ENCODE measurements around the gene CRCP. TPM values are rescaled to one million over a fixed set of nuclear protein-coding genes. Genes with fewer than 3 reads are reported as not detected.
"Not testable (repeated sequence)": the region's sequence is repeated elsewhere in the genome, so short reads cannot be mapped to it uniquely, and the experiment has no call there.

CRCP gene
- total RNA-seq, 2 donors from 2014 or later, result 35.2 to 40.3 TPM

GRCh38 chr7:66123175-66123528, 8.5 kb downstream of the CRCP start:
- ATAC-seq (no peak), DNase-seq (no peak)
- no peak overlapping the region for H3K27ac Mint-ChIP-seq
- peaks cover 33% of the 10 kb centered on the region for H3K4me1 Mint-ChIP-seq
- H3K9me3 ChIP-seq (ENCODE audit: control insufficient read depth, low read length, poor library complexity, severe bottlenecking), result no peaks in the 10 kb centered on the region
- no peaks in the 10 kb centered on the region for H3K27me3 Mint-ChIP-seq
- no peak overlapping the region for H3K4me3 Mint-ChIP-seq
- H3K36me3 Mint-ChIP-seq (ENCODE audit: low read depth), result no peaks in the 10 kb centered on the region

GRCh38 chr7:66124569-66124861, 9.9 kb downstream of the CRCP start:
- Mint-ChIP-seq H3K27ac (peak overlapping the region; percentile 83), H3K4me3 (peak overlapping the region; percentile 67)
- H3K36me3 Mint-ChIP-seq (ENCODE audit: low read depth), result not testable (repeated sequence)

GRCh38 chr7:66125052-66125694, 10.5 kb downstream of the CRCP start:
- DNase-seq (no peak), ATAC-seq (peak; percentile 67)
- Mint-ChIP-seq H3K4me3 (peak overlapping the region; percentile 15), H3K36me3 (ENCODE audit: low read depth) (no peaks in the 10 kb centered on the region), H3K4me1 (peaks cover 26% of the 10 kb centered on the region), H3K27ac (peak overlapping the region; percentile 83), H3K27me3 (no peaks in the 10 kb centered on the region)
- H3K9me3 ChIP-seq (ENCODE audit: control insufficient read depth, low read length, poor library complexity, severe bottlenecking), result no peaks in the 10 kb centered on the region

More at GRCh38 chr7:66124569-66124861, 9.9 kb downstream of the CRCP start:
- ATAC-seq; DNase-seq; H3K27me3 Mint-ChIP-seq; H3K9me3 ChIP-seq (ENCODE audit: control insufficient read depth, low read length, poor library complexity, severe bottlenecking): not testable (repeated sequence)
- H3K4me1 Mint-ChIP-seq, result peaks cover 25% of the 10 kb centered on the region

- not testable (repeated sequence) for H3K36me3 Mint-ChIP-seq (ENCODE audit: low read depth); H3K4me3 Mint-ChIP-seq; H3K9me3 ChIP-seq (ENCODE audit: control insufficient read depth, low read length, poor library complexity, severe bottlenecking); DNase-seq; H3K27me3 Mint-ChIP-seq
- peak overlapping the region; percentile 83 for H3K27ac Mint-ChIP-seq
- ATAC-seq, result peak; percentile 20
- peaks cover 26% of the 10 kb centered on the region for H3K4me1 Mint-ChIP-seq
Observed at GRCh38 chr7:66125781-66126352, 11.2 kb downstream of the CRCP start.

GRCh38 chr7:66127172-66127571, 12.5 kb downstream of the CRCP start:
- not testable (repeated sequence) for H3K36me3 Mint-ChIP-seq (ENCODE audit: low read depth); H3K9me3 ChIP-seq (ENCODE audit: control insufficient read depth, low read length, poor library complexity, severe bottlenecking); DNase-seq; H3K27me3 Mint-ChIP-seq; H3K4me3 Mint-ChIP-seq; ATAC-seq
- Mint-ChIP-seq H3K4me1 (peaks cover 26% of the 10 kb centered on the region), H3K27ac (peak overlapping the region; percentile 56)

GRCh38 chr7:66138994-66139752, 24.5 kb downstream of the CRCP start:
- Mint-ChIP-seq H3K4me3 (no peak overlapping the region), H3K36me3 (ENCODE audit: low read depth) (peaks cover 9% of the 10 kb centered on the region), H3K27ac (no peak overlapping the region), H3K27me3 (no peaks in the 10 kb centered on the region), H3K4me1 (peaks cover 2% of the 10 kb centered on the region)
- ATAC-seq, result no peak
- no peaks in the 10 kb centered on the region for H3K9me3 ChIP-seq (ENCODE audit: control insufficient read depth, low read length, poor library complexity, severe bottlenecking)
- DNase-seq, result no peak

GRCh38 chr7:66140924-66141323, 26.3 kb downstream of the CRCP start:
- Mint-ChIP-seq H3K4me1 (peaks cover 4% of the 10 kb centered on the region), H3K4me3 (no peak overlapping the region), H3K27me3 (no peaks in the 10 kb centered on the region), H3K27ac (peak overlapping the region; percentile 53), H3K36me3 (ENCODE audit: low read depth) (peaks cover 11% of the 10 kb centered on the region)
- ATAC-seq (no peak), DNase-seq (no peak)
- no peaks in the 10 kb centered on the region for H3K9me3 ChIP-seq (ENCODE audit: control insufficient read depth, low read length, poor library complexity, severe bottlenecking)

- Mint-ChIP-seq H3K27ac (peak overlapping the region; percentile 81), H3K4me1 (peaks cover 9% of the 10 kb centered on the region), H3K36me3 (ENCODE audit: low read depth) (peaks cover 15% of the 10 kb centered on the region), H3K27me3 (no peaks in the 10 kb centered on the region), H3K4me3 (no peak overlapping the region)
- H3K9me3 ChIP-seq (ENCODE audit: control insufficient read depth, low read length, poor library complexity, severe bottlenecking), result no peaks in the 10 kb centered on the region
- DNase-seq (no peak), ATAC-seq (no peak)
Observed at GRCh38 chr7:66142334-66142733, 27.7 kb downstream of the CRCP start.

- Mint-ChIP-seq H3K27ac (peak overlapping the region; percentile 81), H3K36me3 (ENCODE audit: low read depth) (peaks cover 15% of the 10 kb centered on the region), H3K4me1 (peaks cover 11% of the 10 kb centered on the region), H3K4me3 (no peak overlapping the region), H3K27me3 (no peaks in the 10 kb centered on the region)
- no peaks in the 10 kb centered on the region for H3K9me3 ChIP-seq (ENCODE audit: control insufficient read depth, low read length, poor library complexity, severe bottlenecking)
- DNase-seq (no peak), ATAC-seq (no peak)
Observed at GRCh38 chr7:66142996-66143395, 28.3 kb downstream of the CRCP start.

- no peak overlapping the region for H3K4me3 Mint-ChIP-seq
- H3K27ac Mint-ChIP-seq, result peak overlapping the region; percentile 59
- DNase-seq, result no peak
- no peaks in the 10 kb centered on the region for H3K27me3 Mint-ChIP-seq
- H3K9me3 ChIP-seq (ENCODE audit: control insufficient read depth, low read length, poor library complexity, severe bottlenecking), result no peaks in the 10 kb centered on the region
- H3K4me1 Mint-ChIP-seq, result peaks cover 17% of the 10 kb centered on the region
- peaks cover 15% of the 10 kb centered on the region for H3K36me3 Mint-ChIP-seq (ENCODE audit: low read depth)
- no peak for ATAC-seq
Observed at GRCh38 chr7:66143876-66144332, 29.3 kb downstream of the CRCP start.

GRCh38 chr7:66145400-66146104, 30.9 kb downstream of the CRCP start:
- Mint-ChIP-seq H3K27me3 (no peaks in the 10 kb centered on the region), H3K27ac (peak overlapping the region; percentile 88), H3K4me1 (peaks cover 19% of the 10 kb centered on the region), H3K4me3 (no peak overlapping the region), H3K36me3 (ENCODE audit: low read depth) (peaks cover 15% of the 10 kb centered on the region)
- ATAC-seq, result no peak
- DNase-seq, result no peak
- no peaks in the 10 kb centered on the region for H3K9me3 ChIP-seq (ENCODE audit: control insufficient read depth, low read length, poor library complexity, severe bottlenecking)

- Mint-ChIP-seq H3K36me3 (ENCODE audit: low read depth) (peaks cover 11% of the 10 kb centered on the region), H3K4me1 (peaks cover 18% of the 10 kb centered on the region), H3K4me3 (no peak overlapping the region), H3K27me3 (no peaks in the 10 kb centered on the region), H3K27ac (peak overlapping the region; percentile 88)
- H3K9me3 ChIP-seq (ENCODE audit: control insufficient read depth, low read length, poor library complexity, severe bottlenecking), result no peaks in the 10 kb centered on the region
- DNase-seq (no peak), ATAC-seq (no peak)
Observed at GRCh38 chr7:66146701-66147100, 32.1 kb downstream of the CRCP start.

- H3K27me3 Mint-ChIP-seq; H3K9me3 ChIP-seq (ENCODE audit: control insufficient read depth, low read length, poor library complexity, severe bottlenecking); DNase-seq; ATAC-seq: not testable (repeated sequence)
- H3K4me1 Mint-ChIP-seq, result peaks cover 20% of the 10 kb centered on the region
- peak overlapping the region; percentile 88 for H3K27ac Mint-ChIP-seq
- peak overlapping the region; percentile 25 for H3K4me3 Mint-ChIP-seq
- peaks cover 12% of the 10 kb centered on the region for H3K36me3 Mint-ChIP-seq (ENCODE audit: low read depth)
Observed at GRCh38 chr7:66147657-66148056, 33.0 kb downstream of the CRCP start.
